ENCODE measurements around the gene LPP. TPM values are rescaled to one million over a fixed set of nuclear protein-coding genes. Genes with fewer than 3 reads are reported as not detected.

Gene LPP
- total RNA-seq, 4 donors from 2014 or later = 45.9 to 81.1 (median 63.0) TPM

- intact Hi-C loops (cut with DNase I; ENCODE audit: low total_unique reads) = no loop called here
- TF ChIP-seq CTCF (IDR thresholded peaks at IDR 0.05) (no peak), POLR2A (IDR thresholded peaks at IDR 0.05) (no peak)
Measured at GRCh38 chr3:188199386-188199785, 45.4 kb downstream of the LPP start.

GRCh38 chr3:188200481-188200880, 46.5 kb downstream of the LPP start:
- WGBS, 2 donors = 81 to 83% methylated on average over 2 of the region's 2 CpGs
- DNase-seq (ENCODE audit: low spot score in 2 of 2) = no peak
- intact Hi-C loops (cut with DNase I; ENCODE audit: low total_unique reads) = no loop called here
- no peak for TF ChIP-seq POLR2A (IDR thresholded peaks at IDR 0.05)
- TF ChIP-seq CTCF (IDR thresholded peaks at IDR 0.05) = no peak
- H3K4me3 ChIP-seq (ENCODE audit: low read depth, poor library complexity, severe bottlenecking) = no peak overlapping the region

More at GRCh38 chr3:188199386-188199785, 45.4 kb downstream of the LPP start:
- WGBS, 2 donors = 93 to 95% methylated on average over 8 of the region's 8 CpGs
- no peak overlapping the region for H3K4me3 ChIP-seq (ENCODE audit: low read depth, poor library complexity, severe bottlenecking)
- DNase-seq (ENCODE audit: low spot score in 2 of 2) = no peak

DNA sequence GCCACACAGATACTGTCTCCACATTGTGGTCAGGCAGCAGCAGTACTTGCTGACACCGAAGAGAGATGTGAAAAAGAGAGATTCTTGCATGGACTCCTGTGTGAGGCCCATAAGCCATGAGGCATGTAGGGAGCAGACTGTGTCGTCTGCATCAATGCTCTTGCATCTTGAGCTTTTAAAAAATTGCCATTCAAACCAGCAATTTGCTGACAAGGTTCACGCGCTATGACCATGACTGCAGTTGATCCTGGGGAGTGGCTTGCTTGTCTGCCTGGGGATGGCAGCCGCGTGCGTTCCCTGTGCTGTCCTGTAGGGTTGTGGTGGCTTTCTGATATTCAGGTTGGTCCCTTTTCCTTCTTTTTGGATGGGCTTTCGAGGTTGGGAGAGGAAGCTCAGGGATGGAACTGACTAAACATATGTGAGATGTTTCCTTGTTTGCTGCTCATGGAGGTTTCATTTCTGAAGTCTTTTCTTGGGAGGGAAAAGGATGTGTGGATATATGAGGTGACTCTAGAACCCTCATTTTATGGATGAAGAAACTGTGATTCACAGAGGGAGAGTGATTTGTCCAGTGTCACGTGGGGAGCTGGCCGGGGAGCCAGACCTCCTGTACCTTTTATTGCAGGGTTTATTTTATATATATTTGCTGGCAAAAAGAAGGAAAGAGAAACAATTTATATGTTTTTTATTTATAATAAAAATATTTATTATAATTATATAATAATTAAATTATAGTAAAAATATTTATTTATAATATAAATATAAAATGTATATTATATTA, 48.6 kb downstream of the LPP start:
- intact Hi-C loops (cut with DNase I; ENCODE audit: low total_unique reads) = no loop called here
- no peak overlapping the region for H3K4me3 ChIP-seq (ENCODE audit: low read depth, poor library complexity, severe bottlenecking)
- WGBS, 2 donors = 92 to 95% methylated on average over 10 of the region's 10 CpGs
- TF ChIP-seq POLR2A (IDR thresholded peaks at IDR 0.05) (no peak), CTCF (IDR thresholded peaks at IDR 0.05) (no peak)
- DNase-seq (ENCODE audit: low spot score in 2 of 2) = no peak

DNA sequence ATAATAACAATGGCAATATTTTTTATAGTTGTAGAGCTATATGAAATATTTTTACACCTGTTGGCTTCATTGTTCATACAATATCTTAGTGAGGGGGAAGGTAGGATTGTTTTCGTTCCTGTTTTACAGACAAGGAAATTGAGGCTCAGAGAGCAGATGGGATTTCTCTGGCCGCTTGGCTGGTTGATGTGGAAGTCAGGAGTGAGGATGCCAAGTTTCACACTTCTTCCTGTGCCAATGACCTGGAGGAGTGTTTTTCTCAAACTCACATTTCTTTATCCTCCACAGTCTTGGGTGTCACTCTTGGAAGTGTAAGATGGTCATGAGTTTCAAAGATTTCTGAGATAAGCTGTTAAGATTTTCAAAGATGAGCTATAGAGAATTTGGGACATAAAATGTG, 50.6 kb downstream of the LPP start:
- H3K4me3 ChIP-seq (ENCODE audit: low read depth, poor library complexity, severe bottlenecking) = no peak overlapping the region
- no peak for TF ChIP-seq CTCF (IDR thresholded peaks at IDR 0.05)
- no peak for TF ChIP-seq POLR2A (IDR thresholded peaks at IDR 0.05)
- no peak for DNase-seq (ENCODE audit: low spot score in 2 of 2)
- 53 to 60% methylated on average over 2 of the region's 2 CpGs for WGBS, 2 donors
- intact Hi-C loops (cut with DNase I; ENCODE audit: low total_unique reads) = no loop called here

DNA sequence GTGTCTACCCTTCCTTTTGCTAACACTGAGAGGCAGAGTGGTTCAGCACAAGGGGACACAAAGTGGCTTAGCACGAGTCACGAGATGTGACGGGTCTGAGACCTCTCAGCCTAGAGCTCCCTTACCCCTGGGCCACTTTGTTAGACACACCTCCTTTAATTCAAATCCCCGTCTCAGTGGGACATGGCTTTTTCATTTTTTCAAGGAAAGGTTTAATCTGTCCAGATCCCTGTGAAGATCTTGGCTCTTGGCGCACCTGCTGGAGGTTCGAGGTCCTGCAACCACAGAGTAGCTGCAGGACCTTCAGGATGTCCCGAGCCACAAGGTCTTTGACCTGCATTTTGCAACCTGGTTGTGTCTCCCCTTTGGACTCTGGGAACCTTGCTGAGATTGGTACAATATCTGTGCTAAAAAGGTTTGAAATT, 52.0 kb downstream of the LPP start:
- DNase-seq (ENCODE audit: low spot score in 2 of 2) = no peak
- TF ChIP-seq POLR2A (IDR thresholded peaks at IDR 0.05) (no peak), CTCF (IDR thresholded peaks at IDR 0.05) (no peak)
- intact Hi-C loops (cut with DNase I; ENCODE audit: low total_unique reads) = no loop called here
- 88 to 92% methylated on average over 7 of the region's 7 CpGs for WGBS, 2 donors
- H3K4me3 ChIP-seq (ENCODE audit: low read depth, poor library complexity, severe bottlenecking) = no peak overlapping the region

DNA sequence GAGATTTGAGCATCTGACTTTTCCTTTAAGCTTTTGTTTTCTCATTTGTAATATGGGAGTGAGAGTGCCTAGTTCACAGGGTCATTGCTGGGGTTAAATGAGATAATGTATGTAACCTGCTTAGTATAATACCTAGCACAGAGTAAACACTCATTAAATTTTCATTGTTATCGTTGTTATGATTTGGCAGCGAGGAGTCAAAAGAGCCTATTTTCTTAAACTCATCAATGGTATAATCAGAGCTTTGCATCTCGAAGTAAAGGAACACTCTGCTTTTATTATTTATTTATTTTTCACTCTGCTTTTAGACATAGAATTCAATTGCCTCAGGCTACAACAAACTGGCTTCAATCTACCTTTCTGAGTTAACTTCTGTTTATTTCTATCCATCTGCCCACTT, 52.8 kb downstream of the LPP start:
- 88 to 92% methylated on average over 3 of the region's 3 CpGs for WGBS, 2 donors
- no peak for DNase-seq (ENCODE audit: low spot score in 2 of 2)
- intact Hi-C loops (cut with DNase I; ENCODE audit: low total_unique reads) = no loop called here
- TF ChIP-seq CTCF (IDR thresholded peaks at IDR 0.05) (no peak), POLR2A (IDR thresholded peaks at IDR 0.05) (no peak)
- H3K4me3 ChIP-seq (ENCODE audit: low read depth, poor library complexity, severe bottlenecking) = no peak overlapping the region
